NOMO-1 treated with dmso at 0.1 percent for 144 hours (cell line): Measurements from ENCODE around the gene UQCRC2.
"Not testable (repeated sequence)": the region's sequence is repeated elsewhere in the genome, so short reads cannot be mapped to it uniquely, and the experiment has no call there.

Experiments used
- DNase-seq: peaks from one replicate; lab custom pipeline; 2025; ENCODE audit not compliant: unreplicated experiment; lab: John Stamatoyannopoulos, UW

UQCRC2 gene

DNA sequence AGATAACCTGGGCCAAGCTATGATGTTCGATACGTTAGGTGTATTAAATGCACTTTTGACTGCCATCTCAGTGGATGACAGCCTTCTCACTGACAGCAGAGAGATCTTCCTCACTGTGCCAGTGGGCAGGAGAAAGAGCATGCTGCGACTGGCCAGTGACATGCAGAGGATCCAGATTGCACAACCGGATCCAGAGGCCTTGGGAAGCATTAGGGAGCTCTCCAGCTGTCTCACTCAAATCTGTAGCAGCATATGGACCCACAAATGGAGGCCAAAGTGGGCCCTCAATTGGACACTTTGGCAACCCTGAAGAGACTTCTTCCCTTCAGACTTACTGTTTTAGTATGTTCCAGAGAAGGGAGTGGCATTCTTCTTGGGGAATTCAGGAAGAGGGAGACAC is 26.9 kb downstream of the UQCRC2 start:
- no peak for DNase-seq

DNA sequence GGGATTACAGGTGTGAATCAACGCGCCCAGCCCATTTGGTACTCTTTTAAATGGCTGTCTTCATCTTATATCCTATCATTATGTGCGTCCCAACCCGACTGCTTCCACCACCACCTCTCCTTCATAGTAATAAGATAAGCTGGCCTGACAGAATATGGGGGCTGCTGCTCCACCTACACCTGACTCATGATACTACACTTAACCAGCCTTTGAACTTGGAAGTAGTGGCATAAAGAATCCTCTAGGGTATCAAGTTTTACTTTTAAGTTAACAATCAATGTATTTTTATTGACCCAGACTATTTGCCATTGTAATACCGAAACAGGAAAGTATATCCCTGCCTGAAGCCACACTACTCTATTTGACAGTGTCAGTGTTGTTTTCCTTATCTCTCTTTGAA is 28.9 kb downstream of the UQCRC2 start:
- no peak for DNase-seq

DNA sequence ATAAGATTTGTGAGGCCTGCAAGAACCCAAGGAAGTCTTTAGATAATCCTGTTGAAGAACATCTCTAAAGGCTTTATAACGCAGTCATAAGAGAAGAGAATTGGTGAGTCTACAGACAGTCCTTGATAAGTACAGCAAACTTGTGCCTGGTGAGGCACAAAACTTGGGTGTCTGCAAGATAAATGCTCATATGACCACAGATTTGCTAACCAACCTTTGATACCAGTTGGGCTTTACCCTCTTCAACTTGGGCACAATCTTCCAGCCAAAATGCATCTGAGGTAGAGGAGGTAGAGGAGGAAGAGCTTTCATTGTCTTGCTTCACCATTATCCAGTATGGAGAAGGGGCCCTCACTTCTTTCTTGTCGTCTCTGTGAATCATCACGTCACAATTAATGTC is 30.9 kb downstream of the UQCRC2 start:
- no peak for DNase-seq

DNA sequence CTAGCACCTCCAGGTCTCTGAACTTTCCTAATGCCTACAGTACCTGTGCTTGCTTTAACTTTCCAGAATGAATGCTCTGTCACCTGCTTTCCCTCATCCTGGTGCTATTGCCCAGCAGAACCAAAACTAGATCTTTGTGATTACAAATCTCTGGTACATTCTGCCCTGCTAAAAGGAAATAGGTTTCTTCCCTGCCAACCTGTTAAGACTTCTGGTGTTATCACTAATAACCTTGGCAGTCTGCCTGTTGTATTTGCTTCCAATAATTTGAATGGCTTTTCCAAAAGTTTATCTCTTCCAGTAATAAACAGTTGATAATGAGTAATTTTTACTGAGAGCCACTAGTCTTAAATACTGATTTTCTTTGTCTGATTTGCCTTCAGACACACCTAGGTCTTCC is 32.4 kb downstream of the UQCRC2 start:
- no peak for DNase-seq

DNA sequence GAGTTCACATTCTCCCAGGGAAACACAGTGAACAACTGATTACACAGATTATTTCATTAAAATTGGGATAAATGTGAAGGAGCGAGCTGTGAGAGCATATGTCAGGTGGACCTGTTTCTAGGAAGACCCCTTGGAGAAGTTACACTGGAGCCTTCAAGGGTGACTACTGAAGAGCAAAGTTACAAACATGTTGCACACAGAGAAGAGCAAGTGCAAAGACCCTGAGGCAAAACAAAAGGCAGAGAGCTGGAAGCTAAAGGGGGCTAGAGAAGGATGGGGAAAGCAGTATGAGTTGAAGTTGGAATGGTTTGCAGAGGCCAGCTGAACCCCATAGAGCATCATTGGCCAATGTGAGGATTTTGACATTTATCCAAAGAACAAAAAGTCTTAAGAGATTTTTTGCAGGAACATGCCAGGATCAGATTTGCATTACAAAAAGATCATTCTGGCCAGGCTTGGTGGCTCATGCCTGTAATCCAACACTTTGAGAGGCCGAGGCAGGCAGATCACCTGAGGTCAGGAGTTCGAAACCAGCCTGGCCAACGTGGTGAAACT is 33.6 kb downstream of the UQCRC2 start:
- no peak for DNase-seq

DNA sequence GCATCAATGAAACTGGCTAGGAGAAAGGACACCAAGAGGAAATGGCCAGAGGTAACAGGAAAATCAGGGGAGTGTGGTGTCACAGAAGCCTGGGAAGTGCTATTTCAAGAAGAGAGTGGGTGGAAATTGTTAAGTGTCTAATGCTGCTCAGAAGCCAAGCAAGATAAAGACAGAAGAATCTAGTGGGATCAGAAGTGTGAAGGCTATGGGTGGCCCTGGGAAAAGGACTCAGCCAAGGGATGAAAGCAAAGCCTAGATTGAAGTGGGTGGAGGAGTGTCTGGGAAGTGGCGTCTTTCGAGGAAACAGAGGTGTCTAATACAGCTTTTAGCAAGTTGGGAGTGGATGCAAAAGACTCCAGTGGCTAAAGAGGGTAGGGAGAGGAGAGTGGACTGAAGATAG is 34.3 kb downstream of the UQCRC2 start:
- no peak for DNase-seq

DNA sequence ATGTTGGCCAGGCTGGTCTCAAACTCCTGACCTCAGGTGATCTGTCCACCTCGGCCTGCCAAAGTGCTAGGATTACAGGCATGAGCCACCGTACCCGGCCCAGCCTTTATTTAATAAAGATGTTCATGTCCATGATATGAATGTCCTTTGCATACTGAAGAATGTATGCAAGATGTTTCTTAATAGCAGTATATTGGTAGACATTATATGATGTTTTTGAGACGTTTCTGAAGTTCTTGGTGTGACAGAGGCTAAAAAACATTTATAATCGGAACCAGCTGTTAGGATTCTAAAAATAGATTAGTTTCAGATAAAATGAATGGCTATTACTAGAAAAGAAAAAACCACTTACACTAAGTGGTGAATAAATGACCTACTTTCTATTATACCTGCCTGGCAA is 36.0 kb downstream of the UQCRC2 start:
- no peak for DNase-seq

DNA sequence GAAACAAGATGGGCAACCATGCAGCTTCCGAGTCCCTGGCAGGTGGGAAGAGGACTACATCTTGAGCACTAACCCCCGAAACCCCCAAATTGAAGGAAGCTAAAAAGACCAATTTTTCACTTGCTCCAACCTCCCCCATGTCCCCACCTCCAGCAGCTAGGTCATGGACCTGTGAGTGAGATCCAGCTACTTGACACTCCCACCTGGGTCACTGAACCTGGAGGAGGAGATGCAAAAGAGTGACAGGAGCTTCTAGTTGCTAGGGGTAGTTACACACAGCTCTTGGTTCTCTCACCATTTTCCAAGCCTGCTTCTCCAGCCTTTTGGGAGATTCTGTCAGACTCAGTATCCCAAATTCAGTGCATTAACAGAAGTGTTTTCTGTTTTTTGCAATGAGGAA is 36.6 kb downstream of the UQCRC2 start:
- DNase-seq = no peak

DNA sequence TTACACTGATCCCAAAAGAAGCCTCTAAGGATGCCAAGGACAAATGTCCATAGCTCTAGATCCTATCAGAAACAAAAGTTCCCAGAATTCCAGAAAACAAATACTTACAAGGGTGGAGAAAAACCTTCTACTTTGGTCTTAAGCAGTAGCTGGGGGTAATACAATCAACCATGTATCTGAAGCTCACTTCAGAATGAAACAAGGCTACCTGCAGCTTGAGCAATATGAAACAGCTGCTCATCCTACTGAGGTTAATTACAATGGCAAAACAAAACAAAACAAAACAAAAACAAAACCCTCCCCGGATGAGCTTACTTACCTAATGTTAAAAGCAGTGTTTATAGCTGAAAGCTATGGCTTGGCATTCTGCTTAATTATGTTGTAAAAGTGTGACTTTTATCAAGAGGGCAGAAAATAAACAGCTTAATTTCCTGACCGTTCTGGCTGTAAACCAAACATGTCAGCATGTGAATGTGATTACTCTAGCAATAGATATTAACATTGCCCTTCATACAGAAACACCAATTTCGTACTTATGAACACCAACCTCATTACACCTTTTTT is 37.3 kb downstream of the UQCRC2 start:
- no peak for DNase-seq

DNA sequence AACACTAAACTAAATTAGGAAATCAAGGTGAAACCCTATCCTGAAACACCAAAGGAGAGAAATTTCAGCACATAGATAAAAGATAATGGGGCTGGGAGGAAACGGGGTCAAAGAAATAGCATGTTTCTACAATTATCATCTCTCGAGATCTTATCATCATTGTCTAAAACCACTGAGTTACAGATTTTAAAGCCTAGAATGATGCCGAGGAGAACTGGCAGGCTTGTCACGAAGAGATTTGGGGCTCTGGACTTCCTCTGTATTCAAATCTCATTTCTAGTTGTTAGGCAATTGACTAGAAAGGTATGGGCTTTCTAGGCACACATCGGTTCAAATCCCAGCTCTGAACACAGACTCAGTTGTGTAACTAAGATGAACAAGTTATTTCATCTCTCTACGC is 38.5 kb downstream of the UQCRC2 start:
- no peak for DNase-seq

DNA sequence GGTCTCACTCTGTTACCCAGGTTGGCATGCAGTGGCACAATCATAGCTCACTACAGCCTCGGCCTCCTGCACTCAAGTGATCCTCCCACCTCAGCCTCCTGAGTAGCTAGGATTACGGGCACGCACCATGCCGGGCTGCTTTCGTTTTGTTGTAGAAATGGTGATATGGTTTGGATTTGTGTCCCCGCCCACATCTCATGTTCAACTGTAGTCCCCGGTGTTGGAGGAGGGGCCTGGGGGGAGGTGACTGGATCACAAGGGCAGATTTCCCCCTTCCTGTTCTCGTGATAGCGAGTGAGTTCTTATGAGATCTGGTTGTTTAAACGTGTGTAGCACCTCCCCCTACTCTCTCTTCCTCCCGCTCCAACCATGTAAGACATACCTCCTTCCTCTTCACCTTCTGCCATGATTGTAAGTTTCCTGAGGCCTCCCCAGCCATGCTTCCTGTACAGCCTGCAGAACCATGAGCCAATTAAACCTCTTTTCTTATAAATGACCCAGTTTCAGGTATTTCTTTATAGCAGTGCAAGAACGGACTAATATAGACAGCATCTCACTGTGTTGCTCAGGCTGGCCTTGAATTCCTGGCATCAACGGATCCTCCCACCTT is 41.8 kb downstream of the UQCRC2 start:
- no peak for DNase-seq

DNA sequence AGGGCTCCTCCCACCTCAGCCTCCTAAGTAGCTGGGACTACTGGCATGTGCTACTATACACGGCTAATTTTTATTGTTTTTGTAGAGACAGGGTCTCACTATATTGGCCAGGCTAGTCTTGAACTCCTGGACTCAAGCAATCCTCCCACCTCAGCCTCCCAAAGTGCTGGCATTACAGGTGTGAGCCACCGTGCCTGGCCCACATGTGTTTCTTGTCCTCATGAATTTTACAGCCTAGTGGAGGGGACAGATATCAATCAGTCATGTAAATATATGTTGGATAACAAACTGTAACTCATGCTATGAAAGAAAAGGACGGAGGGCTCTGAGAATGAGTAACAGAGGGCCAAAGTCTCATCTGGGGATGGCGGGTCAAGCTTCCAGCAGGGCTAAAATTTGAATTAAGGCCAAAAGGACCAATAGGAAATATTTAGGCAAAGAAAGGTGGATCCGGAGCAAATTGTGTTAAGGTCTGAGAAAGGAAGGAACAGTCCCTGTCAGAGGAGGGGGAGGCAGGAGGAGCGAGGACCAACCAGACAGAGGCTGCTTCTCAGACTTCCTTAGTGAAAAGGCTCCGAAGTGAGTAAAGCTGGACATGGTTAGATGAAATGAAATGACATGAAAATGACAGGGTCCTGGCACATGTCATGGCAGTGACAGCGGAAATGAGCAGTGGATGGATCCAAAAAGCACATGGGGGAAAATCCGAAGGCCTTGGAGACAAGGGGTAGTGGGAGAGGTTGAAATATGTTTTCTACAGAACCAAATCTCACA is 43.9 kb downstream of the UQCRC2 start:
- no peak for DNase-seq

DNA sequence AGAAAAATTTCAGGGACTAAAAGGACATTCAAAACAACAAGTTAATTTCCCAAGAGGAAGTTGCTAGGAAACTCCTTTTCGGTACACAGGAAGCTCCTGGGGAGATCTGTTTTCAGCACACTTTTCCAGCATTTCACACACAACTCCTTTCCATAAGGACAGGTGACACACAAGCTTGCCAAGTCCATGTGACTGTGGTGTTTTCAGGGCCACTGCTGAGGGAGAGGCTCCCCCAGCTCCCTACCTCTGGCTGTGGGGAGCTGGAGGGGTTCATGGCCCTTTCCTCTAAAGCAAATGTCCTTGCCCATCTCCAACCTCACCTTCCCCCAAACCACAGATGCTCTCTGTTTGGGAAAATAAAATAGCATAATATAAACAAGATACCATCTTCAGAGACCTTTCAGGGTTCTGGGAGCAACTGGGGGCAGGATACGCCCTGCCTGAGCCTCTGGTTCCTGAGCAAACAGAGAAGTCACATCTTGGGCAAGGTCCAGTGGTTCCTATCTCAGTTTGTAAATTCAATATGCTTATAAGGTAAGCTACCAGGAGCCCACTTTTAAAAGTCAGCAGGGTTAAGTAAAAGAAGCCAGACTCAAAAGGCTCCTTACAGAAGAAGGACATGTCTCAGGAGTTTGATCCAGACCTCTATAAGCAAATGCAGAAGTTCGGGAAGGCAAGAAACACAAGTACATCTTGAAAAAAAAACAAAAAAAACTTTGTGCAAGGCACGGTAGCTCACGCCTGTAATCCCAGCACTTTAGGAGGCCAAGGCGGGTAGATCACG is 44.7 kb downstream of the UQCRC2 start:
- no peak for DNase-seq

DNA sequence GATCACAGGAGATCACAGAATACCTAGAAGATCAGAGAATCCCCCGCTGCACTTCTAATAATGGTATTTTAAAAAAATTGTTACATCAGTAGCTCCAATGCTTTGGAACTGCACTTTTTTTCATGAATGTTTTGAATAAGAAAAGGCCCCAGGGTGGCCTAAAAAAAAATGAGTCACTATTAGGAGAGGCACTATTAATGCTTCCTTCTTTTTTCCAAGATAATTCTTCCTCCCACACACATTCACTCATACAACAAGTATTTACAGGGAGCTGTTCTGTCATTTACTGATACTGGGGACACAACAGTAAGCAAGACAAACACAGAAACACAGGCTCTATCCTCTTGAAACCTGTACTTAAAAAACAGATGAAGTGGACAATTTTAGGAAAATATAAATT is 48.4 kb downstream of the UQCRC2 start:
- DNase-seq = no peak

DNA sequence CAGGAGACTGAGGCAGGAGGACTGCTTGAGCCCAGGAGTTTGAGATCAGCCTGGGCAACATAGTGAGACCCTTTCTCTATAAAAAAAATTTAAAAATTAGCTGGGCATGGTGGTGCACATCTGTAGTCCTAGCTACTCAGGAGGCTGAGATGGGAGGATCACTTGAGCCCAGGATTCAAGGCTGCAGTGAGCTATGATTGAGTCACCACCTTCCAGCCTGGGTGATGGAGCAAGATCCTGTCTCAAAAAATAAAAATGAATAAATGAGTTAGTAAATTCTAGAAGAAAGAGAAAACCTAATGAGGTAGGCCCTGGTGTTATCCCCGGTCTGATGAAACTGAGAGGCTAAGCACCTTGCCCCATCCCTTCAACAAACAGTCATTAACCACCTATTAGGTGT is 48.9 kb downstream of the UQCRC2 start:
- not testable (repeated sequence) for DNase-seq

DNA sequence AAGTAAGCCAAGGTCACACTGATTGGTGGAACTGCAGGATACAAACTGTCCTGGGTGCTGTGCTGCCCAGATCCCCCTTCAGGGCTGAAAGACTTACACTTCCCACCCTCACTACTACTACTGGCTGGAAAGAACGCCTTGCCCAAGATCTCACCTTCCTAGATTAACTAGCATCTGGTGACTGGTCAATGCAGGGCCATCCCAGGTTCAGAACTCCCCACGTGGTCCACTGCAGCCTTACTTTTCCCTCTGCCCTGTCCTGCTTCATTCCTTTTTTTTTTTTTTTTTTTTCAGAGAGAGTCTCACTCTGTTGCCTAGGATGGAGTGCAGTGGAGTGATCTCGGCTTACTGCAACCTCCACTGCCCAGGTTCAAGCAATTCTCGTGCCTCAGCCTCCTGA is 50.0 kb downstream of the UQCRC2 start:
- no peak for DNase-seq

DNA sequence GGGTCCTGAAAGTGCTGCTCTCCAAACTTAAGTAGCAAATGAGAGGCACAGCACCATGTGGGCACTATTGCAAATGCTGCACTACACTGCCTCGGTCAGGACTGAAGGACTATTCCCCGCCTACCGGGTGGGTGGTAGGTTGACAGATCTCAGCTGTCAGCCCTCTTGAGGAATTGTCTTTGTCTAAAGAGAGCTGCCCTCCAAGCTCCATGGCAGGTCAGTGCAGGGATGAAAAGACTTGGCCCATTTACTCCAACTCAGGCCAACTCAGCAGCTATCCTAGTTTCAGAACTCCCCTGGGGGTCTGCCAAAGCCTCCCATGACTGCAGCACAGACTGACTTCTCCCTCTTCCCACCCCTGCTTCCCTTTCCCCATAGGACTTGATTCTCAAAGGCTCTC is 51.2 kb downstream of the UQCRC2 start:
- DNase-seq = no peak

DNA sequence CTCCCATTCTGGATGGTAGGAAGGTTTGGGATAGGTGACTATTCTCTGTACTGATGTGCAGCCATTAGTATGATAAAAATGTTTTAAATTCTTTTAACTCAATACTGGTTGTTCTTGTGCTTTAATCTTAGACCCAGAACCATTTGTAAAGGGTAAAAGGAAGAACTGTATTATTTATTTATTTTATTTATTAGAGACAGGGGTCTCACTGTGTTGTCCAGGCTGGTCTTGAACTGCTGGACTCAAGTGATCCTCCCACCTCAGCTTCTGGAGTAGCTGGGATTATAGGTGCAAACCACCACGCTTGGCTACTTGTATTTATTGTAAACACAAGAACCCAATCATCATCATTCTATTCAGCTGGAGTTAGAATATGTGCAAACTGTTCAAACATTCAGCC is 52.6 kb downstream of the UQCRC2 start:
- DNase-seq = no peak

DNA sequence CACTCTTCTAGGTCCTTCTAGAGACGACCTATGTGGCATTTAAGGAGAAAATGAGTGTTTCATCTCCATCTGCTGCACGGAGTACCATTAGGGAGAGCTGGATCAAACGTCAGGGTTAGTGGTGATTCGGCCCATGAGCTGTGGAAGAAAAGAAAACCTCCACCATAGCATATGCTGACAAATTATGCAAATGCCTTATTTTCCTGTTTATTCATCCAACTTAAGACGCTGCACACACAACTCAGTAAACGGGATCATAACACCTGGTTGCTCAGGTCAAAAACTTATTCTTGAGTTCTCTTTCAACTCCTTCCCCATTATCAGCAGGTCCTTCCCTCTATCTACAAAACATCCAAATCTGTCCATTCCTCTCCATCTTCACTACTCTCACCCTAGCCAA is 53.5 kb downstream of the UQCRC2 start:
- no peak for DNase-seq

DNA sequence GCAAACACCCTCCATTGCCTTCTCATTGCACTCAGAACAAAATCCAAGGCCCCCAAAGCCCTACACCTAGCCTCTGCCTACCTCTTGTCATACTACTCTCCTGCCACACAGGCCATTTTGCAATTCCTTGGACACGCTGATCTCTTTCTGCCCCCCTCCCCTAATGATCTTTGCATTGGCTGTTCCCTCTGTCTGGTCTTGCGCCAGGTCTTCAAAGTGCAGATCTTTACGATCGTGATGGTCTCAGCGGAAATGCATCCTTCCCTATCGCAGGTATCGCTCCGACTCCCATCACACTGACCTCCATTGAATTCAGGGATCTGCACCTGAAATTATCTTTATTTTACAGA is 54.0 kb downstream of the UQCRC2 start:
- no peak for DNase-seq

DNA sequence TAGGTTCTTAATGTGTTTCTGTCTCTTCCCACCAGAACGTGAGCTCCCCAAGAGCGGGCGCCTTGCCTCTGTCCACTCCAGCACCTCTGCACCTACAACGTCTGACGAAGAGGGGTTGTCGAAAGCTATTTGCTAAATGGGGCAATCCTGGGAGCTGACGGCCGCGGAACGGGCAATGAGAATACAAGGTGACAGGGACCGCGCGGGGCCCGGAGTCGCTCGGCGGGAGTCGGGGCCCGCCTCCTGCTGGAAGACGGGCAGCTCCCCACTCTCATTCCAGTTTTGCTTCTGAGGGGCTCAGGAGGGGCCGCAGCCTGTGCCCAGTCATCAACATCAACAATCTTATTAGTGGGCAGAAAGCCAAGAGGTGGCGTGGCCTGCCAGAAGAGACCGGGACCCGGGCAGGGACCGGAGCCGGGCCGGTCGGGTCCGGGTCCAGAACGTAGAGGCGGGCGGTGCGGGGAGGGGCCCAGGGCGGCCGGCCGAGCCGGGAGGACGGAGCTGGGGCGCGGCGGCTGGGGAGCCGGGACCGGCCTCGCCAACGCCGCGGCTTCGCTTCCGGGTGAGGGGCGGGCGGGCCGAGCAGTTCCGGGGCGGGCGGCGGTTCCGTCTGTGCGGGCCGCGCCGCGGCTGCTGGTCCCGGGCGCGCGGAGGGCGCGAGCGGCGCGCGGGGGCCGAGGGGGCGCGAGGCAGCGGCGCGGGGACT is 54.5 kb downstream of the UQCRC2 start, which contains the start of gene MOSMO:
MOSMO (plus strand) TSS at position 603 of the 706 bp plus-strand sequence. CDS start 191 bp downstream, outside the sequence.
- DNase-seq = peak; percentile 84
